ENCODE measurements around the gene SMAGP.

SMAGP gene

DNA sequence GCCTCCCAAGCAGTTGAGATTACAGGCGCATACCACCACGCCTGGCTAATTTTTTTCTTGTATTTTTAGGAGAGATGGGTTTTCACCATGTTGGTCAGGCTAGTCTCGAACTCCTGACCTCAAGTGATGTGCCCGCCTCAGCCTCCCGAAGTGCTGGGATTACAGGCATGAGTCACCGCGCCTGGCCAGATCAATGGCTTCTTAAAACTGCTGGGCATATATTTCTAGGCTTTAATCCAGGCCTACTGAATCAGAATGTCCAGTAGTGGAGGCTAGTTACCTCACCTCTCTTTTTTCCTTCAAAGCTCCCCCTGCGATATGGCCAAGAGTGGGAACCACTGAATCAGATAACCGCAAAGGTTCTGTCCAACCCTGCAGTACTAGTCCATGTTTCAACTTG is 69.4 kb downstream of the SMAGP start:
- H3K27me3 ChIP-seq (ENCODE audit: control insufficient read depth in 3 of 3, insufficient read depth in 3 of 3, low read depth in 1 of 3, low read length in 3 of 3) = no peaks in the 10 kb centered on the region
- no peak overlapping the region for H3K4ac ChIP-seq (ENCODE audit: low read length)
- no peak overlapping the region for H2BK5ac ChIP-seq (ENCODE audit: low read length)
- no CpG with 5 or more reads among the region's 9 CpGs for WGBS, 2 donors (ENCODE audit: extremely low coverage in 2 of 2, insufficient read length in 2 of 2, insufficient replicate concordance in 1 of 2)
- no peak overlapping the region for H4K91ac ChIP-seq (ENCODE audit: low read depth, low read length, poor library complexity)
- H2BK15ac ChIP-seq (ENCODE audit: low read length) = no peak overlapping the region
- no peak overlapping the region for H2BK12ac ChIP-seq (ENCODE audit: low read length)
- no peak overlapping the region for H2BK120ac ChIP-seq (ENCODE audit: low read depth, low read length)
- no peak overlapping the region for H3K23ac ChIP-seq (ENCODE audit: low read depth, low read length, poor library complexity)
- no peak overlapping the region for H3K4me3 ChIP-seq (ENCODE audit: low read length in 2 of 2)
- H3K14ac ChIP-seq (ENCODE audit: low read length) = no peak overlapping the region
- no peak overlapping the region for H3K4me2 ChIP-seq (ENCODE audit: insufficient read depth, low read length, poor library complexity, severe bottlenecking)
- H2AFZ ChIP-seq (ENCODE audit: low read length) = no peak overlapping the region
- no peak overlapping the region for H3K9ac ChIP-seq (ENCODE audit: low read depth, low read length, poor library complexity)
- H3K18ac ChIP-seq (ENCODE audit: low read length) = no peak overlapping the region
- peaks cover 0 to 3% of the 10 kb centered on the region in 2 donors for H3K4me1 ChIP-seq (ENCODE audit: control insufficient read depth in 2 of 2, insufficient read depth in 1 of 2, low read depth in 1 of 2, low read length in 2 of 2)
- H4K8ac ChIP-seq (ENCODE audit: low read depth, low read length) = no peak overlapping the region
- peaks cover 0 to 2% of the 10 kb centered on the region in 2 donors for H3K9me3 ChIP-seq (replicated peaks in 1 of 2; ENCODE audit: control insufficient read depth in 2 of 2, insufficient read depth in 1 of 2, low read depth in 1 of 2, low read length in 2 of 2)
- no peak for DNase-seq (ENCODE audit: low spot score)
- no peak overlapping the region for H2AK5ac ChIP-seq (ENCODE audit: low read depth, low read length)
- no peaks in the 10 kb centered on the region for H3K79me1 ChIP-seq (ENCODE audit: low read depth, low read length)
- no peaks in the 10 kb centered on the region for H3K36me3 ChIP-seq (replicated peaks in 1 of 2; ENCODE audit: control insufficient read depth in 2 of 2, insufficient read depth in 2 of 2, low read length in 2 of 2)
- no peak overlapping the region for H3K27ac ChIP-seq (replicated peaks; ENCODE audit: low read length)

DNA sequence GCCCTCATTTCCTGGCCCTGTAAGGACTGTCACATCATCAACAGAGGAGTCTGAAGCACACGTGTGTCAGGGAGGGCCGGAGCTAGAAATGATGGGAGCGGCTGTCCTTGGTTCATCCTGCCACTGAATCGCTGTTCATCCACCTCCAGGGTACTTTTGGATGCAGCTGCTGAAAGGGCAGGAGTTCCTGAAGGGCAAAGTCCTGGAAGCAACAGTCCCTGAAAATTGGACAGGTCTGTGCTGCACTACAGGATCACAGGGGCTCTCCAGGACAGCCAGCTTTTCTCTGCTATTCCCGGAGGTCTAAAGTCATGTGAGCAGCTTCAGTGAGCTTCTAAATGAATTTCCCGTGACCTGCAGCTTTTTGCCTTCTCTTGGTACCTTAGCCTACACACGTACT is 70.1 kb downstream of the SMAGP start:
- H3K36me3 ChIP-seq (replicated peaks in 1 of 2; ENCODE audit: control insufficient read depth in 2 of 2, insufficient read depth in 2 of 2, low read length in 2 of 2) = no peaks in the 10 kb centered on the region
- H3K4me2 ChIP-seq (ENCODE audit: insufficient read depth, low read length, poor library complexity, severe bottlenecking) = no peak overlapping the region
- WGBS, 2 donors (ENCODE audit: extremely low coverage in 2 of 2, insufficient read length in 2 of 2, insufficient replicate concordance in 1 of 2) = no CpG with 5 or more reads among the region's 7 CpGs
- peaks cover 0 to 3% of the 10 kb centered on the region in 2 donors for H3K4me1 ChIP-seq (ENCODE audit: control insufficient read depth in 2 of 2, insufficient read depth in 1 of 2, low read depth in 1 of 2, low read length in 2 of 2)
- H3K4me3 ChIP-seq (ENCODE audit: low read length in 2 of 2) = no peak overlapping the region
- no peak overlapping the region for H2BK5ac ChIP-seq (ENCODE audit: low read length)
- H4K8ac ChIP-seq (ENCODE audit: low read depth, low read length) = no peak overlapping the region
- no peak overlapping the region for H2AFZ ChIP-seq (ENCODE audit: low read length)
- H4K91ac ChIP-seq (ENCODE audit: low read depth, low read length, poor library complexity) = no peak overlapping the region
- no peak overlapping the region for H3K23ac ChIP-seq (ENCODE audit: low read depth, low read length, poor library complexity)
- no peaks in the 10 kb centered on the region for H3K27me3 ChIP-seq (ENCODE audit: control insufficient read depth in 3 of 3, insufficient read depth in 3 of 3, low read depth in 1 of 3, low read length in 3 of 3)
- H2AK5ac ChIP-seq (ENCODE audit: low read depth, low read length) = no peak overlapping the region
- no peaks in the 10 kb centered on the region for H3K79me1 ChIP-seq (ENCODE audit: low read depth, low read length)
- H3K18ac ChIP-seq (ENCODE audit: low read length) = no peak overlapping the region
- no peak overlapping the region for H2BK12ac ChIP-seq (ENCODE audit: low read length)
- H3K27ac ChIP-seq (replicated peaks; ENCODE audit: low read length) = no peak overlapping the region
- H3K9ac ChIP-seq (ENCODE audit: low read depth, low read length, poor library complexity) = no peak overlapping the region
- H2BK120ac ChIP-seq (ENCODE audit: low read depth, low read length) = no peak overlapping the region
- DNase-seq (ENCODE audit: low spot score) = no peak
- no peak overlapping the region for H2BK15ac ChIP-seq (ENCODE audit: low read length)
- no peak overlapping the region for H3K14ac ChIP-seq (ENCODE audit: low read length)
- peaks cover 0 to 2% of the 10 kb centered on the region in 2 donors for H3K9me3 ChIP-seq (replicated peaks in 1 of 2; ENCODE audit: control insufficient read depth in 2 of 2, insufficient read depth in 1 of 2, low read depth in 1 of 2, low read length in 2 of 2)
- H3K4ac ChIP-seq (ENCODE audit: low read length) = no peak overlapping the region

DNA sequence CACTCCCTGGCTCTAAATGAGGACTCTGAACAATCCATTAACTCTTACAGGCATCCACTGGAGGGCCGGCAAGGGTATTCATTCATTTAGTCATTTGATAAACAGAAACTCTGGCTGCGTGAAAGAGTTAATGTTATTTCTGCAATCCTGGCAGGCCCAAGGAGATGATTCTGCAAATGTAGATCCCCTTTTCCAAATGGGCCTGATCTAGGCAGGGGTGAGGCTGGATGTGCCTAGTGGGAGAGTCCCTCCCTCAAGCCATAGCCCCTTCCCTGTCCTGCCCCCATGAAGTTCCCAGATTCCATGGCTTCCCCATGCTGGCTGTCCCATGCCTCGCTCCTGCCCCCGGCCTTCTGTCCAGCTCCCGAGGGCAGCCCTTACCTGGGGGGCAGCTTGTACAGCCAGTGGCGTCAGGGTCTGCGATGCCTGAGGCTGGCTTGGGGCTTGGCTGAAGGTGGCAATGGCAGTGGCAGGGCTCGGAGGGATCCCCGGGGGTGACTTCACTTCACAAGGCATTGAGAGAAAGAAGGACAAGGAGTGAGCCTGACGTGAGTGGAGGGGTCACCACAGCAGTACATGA is 70.8 kb downstream of the SMAGP start:
- Histone ChIP-seq H2AK5ac (ENCODE audit: low read depth, low read length) (no peak overlapping the region), H3K4me3 (ENCODE audit: low read length in 2 of 2) (no peak overlapping the region), H3K9ac (ENCODE audit: low read depth, low read length, poor library complexity) (peak overlapping the region; percentile 24), H3K4me1 (ENCODE audit: control insufficient read depth in 2 of 2, insufficient read depth in 1 of 2, low read depth in 1 of 2, low read length in 2 of 2) (peaks cover 0 to 3% of the 10 kb centered on the region in 2 donors), H4K91ac (ENCODE audit: low read depth, low read length, poor library complexity) (no peak overlapping the region), H3K27me3 (ENCODE audit: control insufficient read depth in 3 of 3, insufficient read depth in 3 of 3, low read depth in 1 of 3, low read length in 3 of 3) (no peaks in the 10 kb centered on the region), H4K8ac (ENCODE audit: low read depth, low read length) (peak overlapping the region; percentile 68), H3K36me3 (replicated peaks in 1 of 2; ENCODE audit: control insufficient read depth in 2 of 2, insufficient read depth in 2 of 2, low read length in 2 of 2) (no peaks in the 10 kb centered on the region), H3K27ac (replicated peaks; ENCODE audit: low read length) (no peak overlapping the region), H2BK120ac (ENCODE audit: low read depth, low read length) (no peak overlapping the region), H3K14ac (ENCODE audit: low read length) (no peak overlapping the region), H3K4me2 (ENCODE audit: insufficient read depth, low read length, poor library complexity, severe bottlenecking) (no peak overlapping the region), H2BK12ac (ENCODE audit: low read length) (no peak overlapping the region), H2AFZ (ENCODE audit: low read length) (no peak overlapping the region), H3K79me1 (ENCODE audit: low read depth, low read length) (no peaks in the 10 kb centered on the region), H3K9me3 (replicated peaks in 1 of 2; ENCODE audit: control insufficient read depth in 2 of 2, insufficient read depth in 1 of 2, low read depth in 1 of 2, low read length in 2 of 2) (peaks cover 0 to 2% of the 10 kb centered on the region in 2 donors), H3K23ac (ENCODE audit: low read depth, low read length, poor library complexity) (no peak overlapping the region), H3K4ac (ENCODE audit: low read length) (no peak overlapping the region), H3K18ac (ENCODE audit: low read length) (peak overlapping the region; percentile 31), H2BK5ac (ENCODE audit: low read length) (peak overlapping the region; percentile 35), H2BK15ac (ENCODE audit: low read length) (no peak overlapping the region)
- DNase-seq (ENCODE audit: low spot score) = no peak
- no CpG with 5 or more reads among the region's 10 CpGs for WGBS, 2 donors (ENCODE audit: extremely low coverage in 2 of 2, insufficient read length in 2 of 2, insufficient replicate concordance in 1 of 2)

DNA sequence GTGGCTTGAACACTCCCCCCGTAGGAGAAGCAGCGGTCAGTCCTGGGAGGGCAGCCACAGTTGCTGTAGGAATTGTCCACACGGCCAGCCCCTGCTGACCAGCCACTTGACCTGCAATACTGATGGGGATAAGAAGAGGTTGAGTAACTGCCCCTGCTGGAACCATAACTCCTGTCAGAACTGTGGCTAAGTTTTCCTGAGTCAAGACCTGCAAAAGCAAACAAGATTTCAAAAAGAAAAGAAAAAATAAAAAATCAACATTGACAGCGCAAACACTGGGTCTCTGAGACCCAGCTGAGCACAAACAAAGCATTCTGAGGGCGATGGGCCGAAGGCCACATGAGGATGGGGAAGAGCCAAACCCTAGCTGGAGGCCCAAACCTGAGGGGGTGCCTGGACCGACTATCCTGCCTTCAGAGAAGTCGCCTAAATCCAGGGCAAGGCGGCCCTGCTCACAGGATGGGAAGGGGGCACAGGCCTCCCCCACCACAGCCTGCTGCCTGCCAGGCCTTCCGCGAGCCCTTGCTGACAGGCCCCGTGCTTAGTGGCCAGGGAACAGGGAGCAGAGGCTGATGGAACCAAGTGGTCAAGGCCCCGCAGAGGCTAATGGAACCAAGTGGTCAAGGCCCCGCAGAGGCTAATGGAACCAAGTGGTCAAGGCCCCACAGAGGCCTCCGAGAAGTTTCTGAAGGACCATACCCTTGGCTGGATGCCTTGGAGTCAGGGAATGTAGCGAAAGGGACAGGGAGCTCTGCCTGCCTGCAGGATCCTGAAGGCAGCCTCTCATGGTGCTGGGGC is 71.4 kb downstream of the SMAGP start:
- H3K27ac ChIP-seq (replicated peaks; ENCODE audit: low read length) = no peak overlapping the region
- no peak overlapping the region for H3K4me3 ChIP-seq (ENCODE audit: low read length in 2 of 2)
- no peak overlapping the region for H3K14ac ChIP-seq (ENCODE audit: low read length)
- no peak overlapping the region for H3K9ac ChIP-seq (ENCODE audit: low read depth, low read length, poor library complexity)
- DNase-seq (ENCODE audit: low spot score) = no peak
- H3K27me3 ChIP-seq (ENCODE audit: control insufficient read depth in 3 of 3, insufficient read depth in 3 of 3, low read depth in 1 of 3, low read length in 3 of 3) = no peaks in the 10 kb centered on the region
- no peaks in the 10 kb centered on the region for H3K36me3 ChIP-seq (replicated peaks in 1 of 2; ENCODE audit: control insufficient read depth in 2 of 2, insufficient read depth in 2 of 2, low read length in 2 of 2)
- H2AK5ac ChIP-seq (ENCODE audit: low read depth, low read length) = no peak overlapping the region
- H2BK5ac ChIP-seq (ENCODE audit: low read length) = peak overlapping the region; percentile 35
- H3K18ac ChIP-seq (ENCODE audit: low read length) = peak overlapping the region; percentile 31
- WGBS, 2 donors (ENCODE audit: extremely low coverage in 2 of 2, insufficient read length in 2 of 2, insufficient replicate concordance in 1 of 2) = no CpG with 5 or more reads among the region's 16 CpGs
- H2BK12ac ChIP-seq (ENCODE audit: low read length) = no peak overlapping the region
- no peaks in the 10 kb centered on the region for H3K79me1 ChIP-seq (ENCODE audit: low read depth, low read length)
- peaks cover 0 to 2% of the 10 kb centered on the region in 2 donors for H3K9me3 ChIP-seq (replicated peaks in 1 of 2; ENCODE audit: control insufficient read depth in 2 of 2, insufficient read depth in 1 of 2, low read depth in 1 of 2, low read length in 2 of 2)
- peaks cover 0 to 3% of the 10 kb centered on the region in 2 donors for H3K4me1 ChIP-seq (ENCODE audit: control insufficient read depth in 2 of 2, insufficient read depth in 1 of 2, low read depth in 1 of 2, low read length in 2 of 2)
- no peak overlapping the region for H2AFZ ChIP-seq (ENCODE audit: low read length)
- H2BK120ac ChIP-seq (ENCODE audit: low read depth, low read length) = no peak overlapping the region
- H3K4ac ChIP-seq (ENCODE audit: low read length) = no peak overlapping the region
- no peak overlapping the region for H3K4me2 ChIP-seq (ENCODE audit: insufficient read depth, low read length, poor library complexity, severe bottlenecking)
- H3K23ac ChIP-seq (ENCODE audit: low read depth, low read length, poor library complexity) = peak overlapping the region; percentile 73
- no peak overlapping the region for H4K8ac ChIP-seq (ENCODE audit: low read depth, low read length)
- H2BK15ac ChIP-seq (ENCODE audit: low read length) = no peak overlapping the region
- H4K91ac ChIP-seq (ENCODE audit: low read depth, low read length, poor library complexity) = no peak overlapping the region

Measured in neuronal stem cell (in vitro differentiated cells).